ENCODE data around the gene PIK3CD.
"Not testable (repeated sequence)": the region's sequence is repeated elsewhere in the genome, so short reads cannot be mapped to it uniquely, and the experiment has no call there.

Gene PIK3CD

GRCh38 chr1:9663257-9663656, 11.7 kb downstream of the PIK3CD start:
- no peak for TF ChIP-seq CTCF (IDR thresholded peaks at IDR 0.05; ENCODE audit: low read depth, low read length, missing control alignments)
- H3K4me3 ChIP-seq (replicated peaks; ENCODE audit: low read depth, low read length), result no peak overlapping the region
- DNase-seq (ENCODE audit: extremely low read depth, low read depth), result no peak

GRCh38 chr1:9665193-9665592, 13.7 kb downstream of the PIK3CD start:
- no peak overlapping the region for H3K4me3 ChIP-seq (replicated peaks; ENCODE audit: low read depth, low read length)
- no peak for TF ChIP-seq CTCF (IDR thresholded peaks at IDR 0.05; ENCODE audit: low read depth, low read length, missing control alignments)
- DNase-seq (ENCODE audit: extremely low read depth, low read depth), result no peak

- H3K4me3 ChIP-seq (replicated peaks; ENCODE audit: low read depth, low read length), result no peak overlapping the region
- DNase-seq (ENCODE audit: extremely low read depth, low read depth), result no peak
- TF ChIP-seq CTCF (IDR thresholded peaks at IDR 0.05; ENCODE audit: low read depth, low read length, missing control alignments), result no peak
These were observed 16.5 kb downstream of the PIK3CD start for GRCh38 chr1:9668080-9668479.

- no peak for DNase-seq (ENCODE audit: extremely low read depth, low read depth)
- no peak overlapping the region for H3K4me3 ChIP-seq (replicated peaks; ENCODE audit: low read depth, low read length)
These were observed 18.6 kb downstream of the PIK3CD start for GRCh38 chr1:9670085-9670484.

GRCh38 chr1:9671377-9672140, 20.0 kb downstream of the PIK3CD start:
- TF ChIP-seq CTCF (IDR thresholded peaks at IDR 0.05; ENCODE audit: low read depth, low read length, missing control alignments), result no peak
- no peak overlapping the region for H3K4me3 ChIP-seq (replicated peaks; ENCODE audit: low read depth, low read length)
- no peak for DNase-seq (ENCODE audit: extremely low read depth, low read depth)

More at GRCh38 chr1:9670085-9670484, 18.6 kb downstream of the PIK3CD start:
- TF ChIP-seq CTCF (IDR thresholded peaks at IDR 0.05; ENCODE audit: low read depth, low read length, missing control alignments), result no peak

- DNase-seq (ENCODE audit: extremely low read depth, low read depth), result no peak
- TF ChIP-seq CTCF (IDR thresholded peaks at IDR 0.05; ENCODE audit: low read depth, low read length, missing control alignments), result no peak
- H3K4me3 ChIP-seq (replicated peaks; ENCODE audit: low read depth, low read length), result no peak overlapping the region
These were observed 20.9 kb downstream of the PIK3CD start for GRCh38 chr1:9672444-9672843.

- no peak overlapping the region for H3K4me3 ChIP-seq (replicated peaks; ENCODE audit: low read depth, low read length)
- no peak for DNase-seq (ENCODE audit: extremely low read depth, low read depth)
- no peak for TF ChIP-seq CTCF (IDR thresholded peaks at IDR 0.05; ENCODE audit: low read depth, low read length, missing control alignments)
These were observed 23.9 kb downstream of the PIK3CD start for GRCh38 chr1:9675393-9675792.

- not testable (repeated sequence) for DNase-seq (ENCODE audit: extremely low read depth, low read depth); H3K4me3 ChIP-seq (replicated peaks; ENCODE audit: low read depth, low read length)
These were observed 24.6 kb downstream of the PIK3CD start for GRCh38 chr1:9676128-9676527.
